ENCODE results near the gene ENTREP1. TPM values are rescaled to one million over a fixed set of nuclear protein-coding genes. Genes with fewer than 3 reads are reported as not detected.

Gene ENTREP1
- total and polyA plus RNA-seq, 2 experiments from 2014 or later = 0.94 to 2.2 TPM

DNA sequence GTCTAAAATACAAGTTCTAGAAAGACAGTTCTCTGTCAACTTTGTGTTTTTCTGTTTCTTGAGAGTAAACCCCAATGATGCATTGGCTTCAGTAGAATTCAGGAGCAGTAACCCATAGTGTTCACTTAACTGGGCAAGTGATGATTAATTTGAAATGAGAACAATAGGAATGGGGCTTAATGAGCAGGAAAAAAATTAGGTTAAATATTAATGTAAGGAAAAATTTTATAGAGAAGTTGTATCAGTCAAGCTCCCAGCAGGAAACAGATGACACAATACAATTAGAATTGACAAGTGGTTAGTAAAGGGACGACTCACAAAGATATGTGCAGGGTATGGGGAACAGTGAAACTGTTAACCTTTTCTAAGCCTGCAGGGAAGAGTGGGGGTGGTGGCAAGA is 38.2 kb downstream of the ENTREP1 start:
- H3K79me2 ChIP-seq = no peaks in the 10 kb centered on the region
- H2AFZ ChIP-seq = no peak overlapping the region
- H3K9me3 ChIP-seq (ENCODE audit: low read depth) = no peaks in the 10 kb centered on the region
- H3K9me2 ChIP-seq (replicated peaks; ENCODE audit: insufficient read depth) = no peaks in the 10 kb centered on the region
- no peak overlapping the region for H3K4me3 ChIP-seq
- H3K36me3 ChIP-seq (replicated peaks; ENCODE audit: insufficient read depth, low read depth) = no peaks in the 10 kb centered on the region
- DNase-seq (ENCODE audit: low spot score) = no peak
- TF ChIP-seq, protein P1, sequence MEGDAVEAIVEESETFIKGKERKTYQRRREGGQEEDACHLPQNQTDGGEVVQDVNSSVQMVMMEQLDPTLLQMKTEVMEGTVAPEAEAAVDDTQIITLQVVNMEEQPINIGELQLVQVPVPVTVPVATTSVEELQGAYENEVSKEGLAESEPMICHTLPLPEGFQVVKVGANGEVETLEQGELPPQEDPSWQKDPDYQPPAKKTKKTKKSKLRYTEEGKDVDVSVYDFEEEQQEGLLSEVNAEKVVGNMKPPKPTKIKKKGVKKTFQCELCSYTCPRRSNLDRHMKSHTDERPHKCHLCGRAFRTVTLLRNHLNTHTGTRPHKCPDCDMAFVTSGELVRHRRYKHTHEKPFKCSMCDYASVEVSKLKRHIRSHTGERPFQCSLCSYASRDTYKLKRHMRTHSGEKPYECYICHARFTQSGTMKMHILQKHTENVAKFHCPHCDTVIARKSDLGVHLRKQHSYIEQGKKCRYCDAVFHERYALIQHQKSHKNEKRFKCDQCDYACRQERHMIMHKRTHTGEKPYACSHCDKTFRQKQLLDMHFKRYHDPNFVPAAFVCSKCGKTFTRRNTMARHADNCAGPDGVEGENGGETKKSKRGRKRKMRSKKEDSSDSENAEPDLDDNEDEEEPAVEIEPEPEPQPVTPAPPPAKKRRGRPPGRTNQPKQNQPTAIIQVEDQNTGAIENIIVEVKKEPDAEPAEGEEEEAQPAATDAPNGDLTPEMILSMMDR (IDR thresholded peaks at IDR 0.05; ENCODE audit: poor library complexity) = no peak
- TF ChIP-seq EZH2phosphoT487 (IDR thresholded peaks at IDR 0.05; ENCODE audit: low read depth, severe bottlenecking, unreplicated experiment) = no peak
- TF ChIP-seq EZH2 (IDR thresholded peaks at IDR 0.05; ENCODE audit: borderline replicate concordance) = no peak
- no peaks in the 10 kb centered on the region for H4K20me1 ChIP-seq (ENCODE audit: insufficient read depth, poor library complexity, severe bottlenecking)
- H3K27me3 ChIP-seq = no peaks in the 10 kb centered on the region
- H3K4me2 ChIP-seq = no peak overlapping the region
- 18% methylated on average over 1 of the region's 1 CpG for WGBS (ENCODE audit: low lambda C conversion rate, missing lambda C conversion rate)
- no peaks in the 10 kb centered on the region for H3K4me1 ChIP-seq (ENCODE audit: insufficient read depth)
- H3K27ac ChIP-seq = no peak overlapping the region

- TF ChIP-seq EZH2 (IDR thresholded peaks at IDR 0.05; ENCODE audit: borderline replicate concordance) = no peak
- no peak for TF ChIP-seq EZH2phosphoT487 (IDR thresholded peaks at IDR 0.05; ENCODE audit: low read depth, severe bottlenecking, unreplicated experiment)
- TF ChIP-seq, protein P1 (IDR thresholded peaks at IDR 0.05; ENCODE audit: poor library complexity) = no peak
- 91% methylated on average over 3 of the region's 3 CpGs for whole genome bisulfite sequencing (ENCODE audit: low lambda C conversion rate, missing lambda C conversion rate)
- no peak for DNase-seq (ENCODE audit: low spot score)
Observed at GRCh38 chr9:69364510-69365150, 39.6 kb downstream of the ENTREP1 start.

GRCh38 chr9:69370430-69370829 is 45.4 kb downstream of the ENTREP1 start:
- no peaks in the 10 kb centered on the region for H4K20me1 ChIP-seq (ENCODE audit: insufficient read depth, poor library complexity, severe bottlenecking)
- no peak overlapping the region for H3K4me3 ChIP-seq
- DNase-seq (ENCODE audit: low spot score) = no peak
- H3K27me3 ChIP-seq = no peaks in the 10 kb centered on the region
- H3K9me2 ChIP-seq (replicated peaks; ENCODE audit: insufficient read depth) = no peaks in the 10 kb centered on the region
- H3K79me2 ChIP-seq = no peaks in the 10 kb centered on the region
- H3K9me3 ChIP-seq (ENCODE audit: low read depth) = no peaks in the 10 kb centered on the region
- TF ChIP-seq EZH2 (IDR thresholded peaks at IDR 0.05; ENCODE audit: borderline replicate concordance) (no peak), EZH2phosphoT487 (IDR thresholded peaks at IDR 0.05; ENCODE audit: low read depth, severe bottlenecking, unreplicated experiment) (no peak)
- TF ChIP-seq, protein P1 (IDR thresholded peaks at IDR 0.05; ENCODE audit: poor library complexity) = no peak
- no peak overlapping the region for H3K27ac ChIP-seq
- H3K36me3 ChIP-seq (replicated peaks; ENCODE audit: insufficient read depth, low read depth) = no peaks in the 10 kb centered on the region
- H2AFZ ChIP-seq = no peak overlapping the region
- 54% methylated on average over 2 of the region's 2 CpGs for WGBS (ENCODE audit: low lambda C conversion rate, missing lambda C conversion rate)
- no peak overlapping the region for H3K4me2 ChIP-seq
- H3K4me1 ChIP-seq (ENCODE audit: insufficient read depth) = no peaks in the 10 kb centered on the region

More at GRCh38 chr9:69364510-69365150, 39.6 kb downstream of the ENTREP1 start:
- Histone ChIP-seq H3K27me3 (no peaks in the 10 kb centered on the region), H4K20me1 (ENCODE audit: insufficient read depth, poor library complexity, severe bottlenecking) (no peaks in the 10 kb centered on the region), H3K27ac (no peak overlapping the region), H3K4me2 (no peak overlapping the region), H3K4me1 (ENCODE audit: insufficient read depth) (no peaks in the 10 kb centered on the region), H3K79me2 (no peaks in the 10 kb centered on the region), H2AFZ (no peak overlapping the region), H3K9me3 (ENCODE audit: low read depth) (no peaks in the 10 kb centered on the region), H3K9me2 (replicated peaks; ENCODE audit: insufficient read depth) (no peaks in the 10 kb centered on the region), H3K36me3 (replicated peaks; ENCODE audit: insufficient read depth, low read depth) (no peaks in the 10 kb centered on the region), H3K4me3 (no peak overlapping the region)
